GM18951 (cell line): ENCODE data around the gene UTRN.

Source experiments
- POLR2A ChIP-seq: IDR thresholded peaks from 4 replicates; pipeline ENCODE4 v1.6.1; 2011; ENCODE audit warnings: mild to moderate bottlenecking; ENCODE audit not compliant: insufficient read length, insufficient read depth; ENCODE audit errors: extremely low read depth
- in situ Hi-C: fragments of 300-500 bp; cut with MboI; formaldehyde crosslinking; loops from one replicate; pipeline ENCODE4 v1.12.0; 2022; ENCODE audit warnings: low sequenced_read_pairs, mixed read lengths, inconsistent platforms; ENCODE audit not compliant: unreplicated experiment

UTRN gene

GRCh38 chr6:144284783-144285547, at the start of gene UTRN:
TSS of gene UTRN (plus strand) at chr6:144285335. CDS start at chr6:144291829, 6,494 bp downstream.
- in situ Hi-C loops, result no loop called here
- TF ChIP-seq POLR2A, result peak; percentile 27

- in situ Hi-C loops, result no loop called here
- no peak for TF ChIP-seq POLR2A
Measured at GRCh38 chr6:144244688-144245087, 40.4 kb upstream of the UTRN start.

- no peak for TF ChIP-seq POLR2A
- in situ Hi-C loops, result no loop called here
Measured at GRCh38 chr6:144246988-144247387, 38.1 kb upstream of the UTRN start.

- no peak for TF ChIP-seq POLR2A
- in situ Hi-C loops, result no loop called here
Measured at GRCh38 chr6:144248003-144248402, 37.1 kb upstream of the UTRN start.

- in situ Hi-C loops, result no loop called here
- no peak for TF ChIP-seq POLR2A
Measured at GRCh38 chr6:144248476-144249301, 36.4 kb upstream of the UTRN start.

GRCh38 chr6:144250276-144250675, 34.9 kb upstream of the UTRN start:
- TF ChIP-seq POLR2A, result no peak

GRCh38 chr6:144252259-144252658, 32.9 kb upstream of the UTRN start:
- TF ChIP-seq POLR2A, result no peak
- in situ Hi-C loops, result no loop called here

More at GRCh38 chr6:144250276-144250675, 34.9 kb upstream of the UTRN start:
- in situ Hi-C loops, result no loop called here

GRCh38 chr6:144259986-144260385, 25.1 kb upstream of the UTRN start:
- in situ Hi-C loops, result no loop called here
- TF ChIP-seq POLR2A, result no peak

GRCh38 chr6:144262470-144263369, 22.4 kb upstream of the UTRN start:
- in situ Hi-C loops, result no loop called here

GRCh38 chr6:144263786-144264185, 21.3 kb upstream of the UTRN start:
- in situ Hi-C loops, result no loop called here
- no peak for TF ChIP-seq POLR2A

More at GRCh38 chr6:144262470-144263369, 22.4 kb upstream of the UTRN start:
- no peak for TF ChIP-seq POLR2A

GRCh38 chr6:144264270-144265060, 20.7 kb upstream of the UTRN start:
- no peak for TF ChIP-seq POLR2A
- in situ Hi-C loops, result no loop called here

GRCh38 chr6:144265061-144265357, 20.1 kb upstream of the UTRN start:
- in situ Hi-C loops, result no loop called here
- TF ChIP-seq POLR2A, result no peak
